Gastrocnemius medialis (tissue), 4 donors: ENCODE results near the gene NRDC.

ENCODE experiments used
- CTCF ChIP-seq, 5 experiments: fragments of 450-650 bp in 3 of 5; fragments of 200-600 bp in 2 of 5; sonication (generic) in 2 of 5; IDR thresholded peaks in 4 of 5; conservative IDR thresholded peaks in 1 of 5; 1 replicate in 4 of 5; 2 replicates in 1 of 5; pipeline ENCODE4 v1.5.1; 2016 to 2019; ENCODE audit warnings: antibody characterized with exemption in 5 of 5, mild to moderate bottlenecking in 3 of 5, moderate library complexity in 3 of 5
- POLR2A ChIP-seq, 2 donors: fragments of 450-650 bp; IDR thresholded peaks; one replicate each; pipeline ENCODE4 v1.6.1; 2017; ENCODE audit warnings: antibody characterized with exemption in 2 of 2, mild to moderate bottlenecking in 2 of 2, moderate library complexity in 2 of 2

DNA sequence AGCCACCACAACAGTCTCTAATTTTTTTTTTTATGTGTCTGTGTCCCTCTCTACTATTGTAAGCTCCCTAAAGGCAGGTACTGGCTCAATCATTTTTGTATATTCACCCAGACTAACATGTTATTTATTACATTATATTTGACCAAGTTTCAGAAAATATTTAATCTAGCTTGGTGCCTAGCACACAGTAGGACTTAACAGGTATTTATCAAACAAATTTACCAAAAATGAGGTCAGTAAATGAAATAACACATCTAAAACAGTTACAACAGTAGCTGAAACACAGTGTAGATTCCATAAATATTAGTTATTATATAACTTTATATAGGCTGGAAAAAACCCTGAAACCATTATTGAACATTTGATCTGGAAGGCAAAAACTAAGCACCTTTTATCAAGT lies 2.7 kb downstream of the NRDC start:
- TF ChIP-seq CTCF (IDR thresholded peaks at IDR 0.05 in 4 of 5, conservative IDR thresholded peaks at IDR 0.05 in 1 of 5) (no peak), POLR2A (IDR thresholded peaks at IDR 0.05) (no peak)
